Neuronal stem cell (in vitro differentiated cells): ENCODE data around the gene CNTN5.

Experiments used
- DNase-seq: peaks from one replicate; pipeline ENCODE4 v3.0.0-alpha.2; 2013; ENCODE audit warnings: low spot score
- H2AFZ ChIP-seq: one replicate; pipeline ENCODE4 v1.6.1; 2013; ENCODE audit warnings: mild to moderate bottlenecking, low read length, inconsistent platforms
- H2AK5ac ChIP-seq: 2 replicates; pipeline ENCODE4 v1.6.1; 2013; ENCODE audit warnings: low read depth, mild to moderate bottlenecking, inconsistent platforms, low read length, moderate library complexity, mixed read lengths
- H2BK120ac ChIP-seq: 2 replicates; pipeline ENCODE4 v1.6.1; 2013; ENCODE audit warnings: low read depth, mild to moderate bottlenecking, inconsistent platforms, low read length, moderate library complexity, mixed read lengths
- H2BK12ac ChIP-seq: one replicate; pipeline ENCODE4 v1.6.1; 2013; ENCODE audit warnings: low read length, inconsistent platforms
- H2BK15ac ChIP-seq: 2 replicates; pipeline ENCODE4 v1.6.1; 2013; ENCODE audit warnings: mild to moderate bottlenecking, low read length, inconsistent platforms, mixed read lengths
- H2BK5ac ChIP-seq: one replicate; pipeline ENCODE4 v1.6.1; 2013; ENCODE audit warnings: inconsistent platforms, mild to moderate bottlenecking, low read length, moderate library complexity
- H3K14ac ChIP-seq: one replicate; pipeline ENCODE4 v1.6.1; 2013; ENCODE audit warnings: low read length, inconsistent platforms
- H3K18ac ChIP-seq: 2 replicates; pipeline ENCODE4 v1.6.1; 2013; ENCODE audit warnings: low read length, inconsistent platforms
- H3K23ac ChIP-seq: 2 replicates; pipeline ENCODE4 v1.6.1; 2013; ENCODE audit warnings: low read depth, mild to moderate bottlenecking, mixed read lengths, low read length, inconsistent platforms; ENCODE audit not compliant: poor library complexity
- H3K27ac ChIP-seq: replicated peaks from 3 replicates; pipeline ENCODE4 v1.5.1; 2013; ENCODE audit warnings: low read length, inconsistent platforms
- H3K27me3 ChIP-seq, 3 experiments: 2 replicates each; pipeline ENCODE4 v1.6.1; 2013; ENCODE audit warnings: low read length in 3 of 3, mild to moderate bottlenecking in 2 of 3, inconsistent platforms in 1 of 3, low read depth in 1 of 3, mixed read lengths in 1 of 3, moderate library complexity in 1 of 3; ENCODE audit not compliant: control insufficient read depth in 3 of 3, insufficient read depth in 3 of 3
- H3K36me3 ChIP-seq, 2 donors: replicated peaks in 1 of 2; 2 replicates each; pipeline ENCODE4 v1.6.1; 2013; ENCODE audit warnings: low read length in 2 of 2; ENCODE audit not compliant: control insufficient read depth in 2 of 2, insufficient read depth in 2 of 2
- H3K4ac ChIP-seq: 2 replicates; pipeline ENCODE4 v1.6.1; 2013; ENCODE audit warnings: inconsistent platforms, mild to moderate bottlenecking, low read length, moderate library complexity
- H3K4me1 ChIP-seq, 2 donors: 1 replicate in 1 of 2; 2 replicates in 1 of 2; pipeline ENCODE4 v1.6.1; 2013; ENCODE audit warnings: low read length in 2 of 2, low read depth in 1 of 2; ENCODE audit not compliant: control insufficient read depth in 2 of 2, insufficient read depth in 1 of 2
- H3K4me2 ChIP-seq: one replicate; pipeline ENCODE4 v1.6.1; 2013; ENCODE audit warnings: mild to moderate bottlenecking, low read length, inconsistent platforms; ENCODE audit not compliant: insufficient read depth, poor library complexity, severe bottlenecking
- H3K4me3 ChIP-seq, 2 donors: 2 replicates each; pipeline ENCODE4 v1.5.1; 2013; ENCODE audit warnings: low read length in 2 of 2, mild to moderate bottlenecking in 2 of 2, inconsistent platforms in 1 of 2, moderate library complexity in 1 of 2
- H3K79me1 ChIP-seq: one replicate; pipeline ENCODE4 v1.6.1; 2013; ENCODE audit warnings: low read depth, mild to moderate bottlenecking, inconsistent platforms, low read length, moderate library complexity
- H3K9ac ChIP-seq: one replicate; pipeline ENCODE4 v1.6.1; 2013; ENCODE audit warnings: mild to moderate bottlenecking, low read depth, low read length, inconsistent platforms; ENCODE audit not compliant: poor library complexity
- H3K9me3 ChIP-seq, 2 donors: replicated peaks in 1 of 2; 2 replicates each; pipeline versions ENCODE3 to v1.6.1; 2013; ENCODE audit warnings: low read length in 2 of 2, mild to moderate bottlenecking in 2 of 2, inconsistent platforms in 1 of 2, low read depth in 1 of 2, mixed read lengths in 1 of 2, moderate library complexity in 1 of 2; ENCODE audit not compliant: control insufficient read depth in 2 of 2, insufficient read depth in 1 of 2
- H4K8ac ChIP-seq: one replicate; pipeline ENCODE4 v1.6.1; 2013; ENCODE audit warnings: low read depth, mild to moderate bottlenecking, inconsistent platforms, low read length, moderate library complexity
- H4K91ac ChIP-seq: one replicate; pipeline ENCODE4 v1.6.1; 2013; ENCODE audit warnings: low read length, low read depth, mild to moderate bottlenecking, inconsistent platforms; ENCODE audit not compliant: poor library complexity
- WGBS, 2 donors: extraction: QIAGEN DNeasy Blood & Tissue Kit; methylation state at CpG; one replicate each; pipeline ENCODE4 v1.1.7; 2013; ENCODE audit warnings: missing lambda C conversion rate in 2 of 2, mixed read lengths in 1 of 2; ENCODE audit not compliant: insufficient read length in 2 of 2, insufficient replicate concordance in 1 of 2; ENCODE audit errors: extremely low coverage in 2 of 2; 5-methylcytosine and 5-hydroxymethylcytosine counted together

CNTN5 gene

DNA sequence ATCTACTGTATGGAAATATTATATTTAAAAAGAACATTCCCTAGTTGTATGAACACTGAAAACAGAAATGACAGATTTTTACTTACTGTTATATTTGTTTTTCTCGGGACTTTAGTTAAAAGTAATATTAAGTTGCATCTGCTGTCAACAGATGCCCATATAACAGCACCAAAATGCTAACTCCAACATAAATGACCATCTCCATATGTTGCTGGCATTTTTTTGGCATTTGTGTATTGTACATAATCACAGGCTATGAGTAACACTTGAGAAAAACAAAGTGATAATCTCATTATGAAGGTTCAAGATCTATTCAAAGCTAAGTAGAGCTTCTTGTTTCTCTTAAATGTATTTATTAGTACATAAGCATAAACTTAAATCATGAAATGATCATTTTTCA lies 172.0 kb downstream of the CNTN5 start:
- no peaks in the 10 kb centered on the region for H3K9me3 ChIP-seq
- no peak overlapping the region for H3K23ac ChIP-seq
- H3K14ac ChIP-seq = no peak overlapping the region
- no peak overlapping the region for H2BK12ac ChIP-seq
- no peak overlapping the region for H2AFZ ChIP-seq
- H4K91ac ChIP-seq = no peak overlapping the region
- WGBS, 2 donors = no CpG with 5 or more reads among the region's 1 CpG
- H3K27me3 ChIP-seq = no peaks in the 10 kb centered on the region
- no peak overlapping the region for H3K27ac ChIP-seq
- H2AK5ac ChIP-seq = no peak overlapping the region
- H3K18ac ChIP-seq = no peak overlapping the region
- DNase-seq = no peak
- H2BK15ac ChIP-seq = no peak overlapping the region
- no peak overlapping the region for H3K4me2 ChIP-seq
- H3K4me1 ChIP-seq = no peaks in the 10 kb centered on the region
- no peaks in the 10 kb centered on the region for H3K36me3 ChIP-seq
- no peak overlapping the region for H2BK120ac ChIP-seq
- no peak overlapping the region for H4K8ac ChIP-seq
- no peak overlapping the region for H3K4ac ChIP-seq
- H2BK5ac ChIP-seq = no peak overlapping the region
- no peak overlapping the region for H3K4me3 ChIP-seq
- H3K79me1 ChIP-seq = no peaks in the 10 kb centered on the region
- no peak overlapping the region for H3K9ac ChIP-seq

GRCh38 chr11:99197477-99197876 lies 176.7 kb downstream of the CNTN5 start:
- H3K4me3 ChIP-seq = no peak overlapping the region
- H2AFZ ChIP-seq = no peak overlapping the region
- no peaks in the 10 kb centered on the region for H3K9me3 ChIP-seq
- no peak overlapping the region for H2BK12ac ChIP-seq
- no peak overlapping the region for H3K27ac ChIP-seq
- H4K8ac ChIP-seq = no peak overlapping the region
- H3K79me1 ChIP-seq = no peaks in the 10 kb centered on the region
- no peak overlapping the region for H3K4me2 ChIP-seq
- no peak overlapping the region for H2BK120ac ChIP-seq
- H3K18ac ChIP-seq = no peak overlapping the region
- H3K9ac ChIP-seq = no peak overlapping the region
- no peaks in the 10 kb centered on the region for H3K4me1 ChIP-seq
- no peak overlapping the region for H3K14ac ChIP-seq
- no peak overlapping the region for H4K91ac ChIP-seq
- WGBS, 2 donors = no CpG with 5 or more reads among the region's 1 CpG
- no peak overlapping the region for H2BK15ac ChIP-seq
- no peak for DNase-seq
- H3K23ac ChIP-seq = no peak overlapping the region
- H3K36me3 ChIP-seq = no peaks in the 10 kb centered on the region
- no peaks in the 10 kb centered on the region for H3K27me3 ChIP-seq
- no peak overlapping the region for H2BK5ac ChIP-seq
- no peak overlapping the region for H2AK5ac ChIP-seq
- H3K4ac ChIP-seq = no peak overlapping the region

- Histone ChIP-seq H3K27ac (no peak overlapping the region), H3K36me3 (no peaks in the 10 kb centered on the region), H2BK5ac (no peak overlapping the region), H3K4me3 (no peak overlapping the region), H2AFZ (no peak overlapping the region), H2BK120ac (no peak overlapping the region), H2BK12ac (no peak overlapping the region), H3K79me1 (no peaks in the 10 kb centered on the region), H4K8ac (no peak overlapping the region), H3K18ac (no peak overlapping the region), H3K23ac (no peak overlapping the region), H3K9ac (no peak overlapping the region), H3K4ac (no peak overlapping the region), H3K27me3 (no peaks in the 10 kb centered on the region), H3K4me1 (no peaks in the 10 kb centered on the region), H3K14ac (no peak overlapping the region), H4K91ac (no peak overlapping the region), H3K4me2 (no peak overlapping the region), H3K9me3 (no peaks in the 10 kb centered on the region), H2AK5ac (no peak overlapping the region), H2BK15ac (no peak overlapping the region)
- DNase-seq = no peak
- no CpG with 5 or more reads among the region's 3 CpGs for WGBS, 2 donors
These were observed 177.5 kb downstream of the CNTN5 start for GRCh38 chr11:99198215-99198614.

DNA sequence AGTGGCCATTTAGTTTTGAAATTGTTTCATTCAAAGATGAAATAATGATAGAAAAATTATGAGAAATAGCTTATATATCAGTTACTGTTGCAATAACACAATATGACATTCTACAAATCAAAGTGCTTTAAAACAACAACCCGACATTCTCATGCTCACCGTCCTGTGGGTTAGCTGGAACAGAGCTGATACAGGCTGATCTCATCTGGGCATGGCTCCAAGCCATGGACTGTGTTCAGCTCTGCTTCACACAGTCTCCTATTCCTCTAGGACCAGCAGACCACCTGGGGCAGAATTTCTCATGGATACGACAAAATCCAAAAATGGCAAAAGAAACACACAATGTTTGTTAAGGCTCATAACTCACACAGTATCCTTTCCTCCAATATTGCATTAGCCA lies 178.6 kb downstream of the CNTN5 start:
- Histone ChIP-seq H3K4me3 (no peak overlapping the region), H2BK120ac (no peak overlapping the region), H3K4ac (no peak overlapping the region), H2BK12ac (no peak overlapping the region), H3K4me2 (no peak overlapping the region), H3K27ac (no peak overlapping the region), H3K27me3 (no peaks in the 10 kb centered on the region), H4K8ac (no peak overlapping the region), H2BK5ac (no peak overlapping the region), H3K23ac (no peak overlapping the region), H3K36me3 (no peaks in the 10 kb centered on the region), H3K4me1 (no peaks in the 10 kb centered on the region), H3K9me3 (no peaks in the 10 kb centered on the region), H3K9ac (no peak overlapping the region), H4K91ac (no peak overlapping the region), H2AK5ac (no peak overlapping the region), H3K18ac (no peak overlapping the region), H2BK15ac (no peak overlapping the region), H3K14ac (no peak overlapping the region), H2AFZ (no peak overlapping the region), H3K79me1 (no peaks in the 10 kb centered on the region)
- DNase-seq = no peak
- whole genome bisulfite sequencing, 2 donors = no CpG with 5 or more reads among the region's 3 CpGs
